ENCODE measurements around the gene HS6ST2. TPM values are rescaled to one million over a fixed set of nuclear protein-coding genes. Genes with fewer than 3 reads are reported as not detected.

Gene HS6ST2
- total and polyA plus RNA-seq, 12 donors, result 0.13 to 1.2 (median 0.26) TPM; not detected in 3

DNA sequence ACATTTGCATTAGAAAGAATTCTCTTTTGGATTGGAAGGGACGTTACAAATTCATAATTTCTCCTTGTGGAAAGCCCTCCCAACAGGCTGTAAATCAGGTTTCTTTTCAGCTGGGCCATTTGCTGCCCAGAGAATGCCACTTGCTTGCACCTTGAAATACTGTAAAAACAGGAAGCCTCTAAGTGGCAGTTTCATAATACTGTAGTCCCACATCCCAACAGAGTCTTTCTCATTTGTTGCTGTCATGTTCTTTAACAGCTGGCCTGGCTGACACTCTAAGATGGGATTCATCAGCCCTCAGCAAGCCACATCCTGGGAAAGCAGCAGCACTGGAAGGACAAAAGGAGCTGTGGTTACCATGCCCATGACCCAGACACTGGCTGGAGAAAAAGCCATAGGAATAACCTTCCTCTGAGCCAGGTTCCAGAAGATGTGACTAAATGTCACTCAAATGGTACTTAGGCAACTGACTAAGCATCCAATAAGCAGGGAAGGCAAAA is 247.7 kb downstream of the HS6ST2 start:
- H3K27me3 ChIP-seq, result peaks cover 0 to 45% (median 0%) of the 10 kb centered on the region in 7 donors
- no peak for ATAC-seq
- H3K36me3 ChIP-seq, result no peaks in the 10 kb centered on the region
- WGBS, 2 donors, result 53 to 77% methylated on average over 1 of the region's 1 CpG
- intact Hi-C loops (cut with DNase I), result no loop called here
- TF ChIP-seq CTCF (IDR thresholded peaks at IDR 0.05), result no peak
- H3K4me3 ChIP-seq, result no peak overlapping the region
- no peak for DNase-seq
- no peak overlapping the region for H3K27ac ChIP-seq
- H3K9me3 ChIP-seq, result no peaks in the 10 kb centered on the region
- H3K4me1 ChIP-seq, result no peaks in the 10 kb centered on the region

- DNase-seq (no peak), ATAC-seq (no peak)
- TF ChIP-seq CTCF (IDR thresholded peaks at IDR 0.05), result no peak
- Histone ChIP-seq H3K4me1 (no peaks in the 10 kb centered on the region), H3K27ac (no peak overlapping the region), H3K36me3 (no peaks in the 10 kb centered on the region), H3K4me3 (no peak overlapping the region), H3K27me3 (peaks cover 0 to 40% (median 0%) of the 10 kb centered on the region in 7 donors), H3K9me3 (no peaks in the 10 kb centered on the region)
- intact Hi-C loops (cut with DNase I), result no loop called here
These were observed 249.9 kb downstream of the HS6ST2 start for GRCh38 chrX:132708529-132708928.

DNA sequence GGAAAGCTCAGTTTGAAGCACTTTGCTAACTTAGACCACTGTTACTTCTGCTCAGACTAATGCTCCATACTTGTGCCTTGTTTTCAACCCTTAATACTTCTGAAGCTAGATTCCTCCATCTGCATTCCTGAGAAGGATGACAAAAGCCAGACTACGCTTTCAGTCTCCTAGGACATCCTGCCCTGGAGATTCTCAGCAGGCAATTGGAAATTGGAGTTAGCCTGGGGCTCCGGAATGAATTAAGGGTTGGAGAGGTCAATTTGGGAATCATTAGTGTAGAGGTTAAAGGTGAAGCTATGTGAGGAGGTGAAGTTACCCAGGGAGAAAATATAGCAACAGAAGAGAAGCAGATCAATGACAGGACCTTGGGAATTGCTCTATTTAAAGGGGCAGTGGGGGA is 253.7 kb downstream of the HS6ST2 start:
- 33 to 47% methylated on average over 2 of the region's 2 CpGs for WGBS, 2 donors
- no peak for ATAC-seq
- Histone ChIP-seq H3K36me3 (no peaks in the 10 kb centered on the region), H3K9me3 (no peaks in the 10 kb centered on the region), H3K4me1 (no peaks in the 10 kb centered on the region), H3K27ac (no peak overlapping the region), H3K4me3 (no peak overlapping the region), H3K27me3 (peaks cover 0 to 54% (median 0%) of the 10 kb centered on the region in 7 donors)
- intact Hi-C loops (cut with DNase I), result no loop called here
- no peak for TF ChIP-seq CTCF (IDR thresholded peaks at IDR 0.05)
- no peak for DNase-seq

DNA sequence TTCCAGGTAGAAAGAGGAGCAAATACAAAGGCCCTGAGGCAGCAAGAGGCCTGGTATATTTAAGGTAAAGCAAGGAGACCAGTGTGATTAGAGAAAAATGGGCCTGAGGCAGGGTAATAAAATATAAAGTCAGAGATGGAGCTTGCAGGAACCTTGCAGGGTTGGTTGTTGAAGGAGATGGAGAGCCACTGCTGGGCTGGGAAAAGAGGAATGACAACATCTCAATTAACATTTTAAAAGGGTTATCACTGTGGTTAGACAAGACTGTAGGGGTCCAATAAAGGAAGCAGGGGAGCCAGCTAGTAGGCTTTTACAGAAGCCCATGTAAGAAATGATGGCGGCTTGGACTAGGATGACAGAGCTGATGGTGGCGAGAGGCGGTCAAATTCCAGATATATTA is 264.0 kb downstream of the HS6ST2 start:
- no peaks in the 10 kb centered on the region for H3K36me3 ChIP-seq
- DNase-seq (no peak), ATAC-seq (no peak)
- TF ChIP-seq CTCF (IDR thresholded peaks at IDR 0.05), result no peak
- H3K4me3 ChIP-seq, result no peak overlapping the region
- 88 to 94% methylated on average over 3 of the region's 3 CpGs for WGBS, 2 donors
- H3K4me1 ChIP-seq, result no peaks in the 10 kb centered on the region
- intact Hi-C loops (cut with DNase I), result no loop called here
- no peaks in the 10 kb centered on the region for H3K9me3 ChIP-seq
- no peak overlapping the region for H3K27ac ChIP-seq
- peaks cover 0 to 92% (median 0%) of the 10 kb centered on the region in 7 donors for H3K27me3 ChIP-seq
